Stimulated activated naive CD8-positive, alpha-beta T cell treated with anti-CD3 and anti-CD28 coated beads, Interleukin-15, Interleukin-2, amounts not matched to agents 100 ng/mL and 50 ng/mL, for 24 hours (primary cell): Measurements from ENCODE around the gene SUGCT.

Experiments used
- H3K27ac Mint-ChIP-seq: one replicate; pipeline ENCODE4 v1.8.0; 2021; ENCODE audit warnings: mild to moderate bottlenecking, mixed read lengths
- H3K27me3 Mint-ChIP-seq: one replicate; pipeline ENCODE4 v1.8.0; 2021; ENCODE audit warnings: mixed read lengths
- H3K36me3 Mint-ChIP-seq: one replicate; pipeline ENCODE4 v1.8.0; 2021; ENCODE audit warnings: low read depth, mixed read lengths
- H3K4me1 Mint-ChIP-seq: one replicate; pipeline ENCODE4 v1.8.0; 2021; ENCODE audit warnings: low read depth, mixed read lengths
- H3K4me3 Mint-ChIP-seq: one replicate; pipeline ENCODE4 v1.8.0; 2021; ENCODE audit warnings: mild to moderate bottlenecking, mixed read lengths
- H3K9me3 Mint-ChIP-seq: one replicate; pipeline ENCODE4 v1.8.0; 2021; ENCODE audit warnings: mixed read lengths

The SUGCT gene

GRCh38 chr7:40828686-40829600, 694.1 kb downstream of the SUGCT start:
- Mint-ChIP-seq H3K4me1 (no peaks in the 10 kb centered on the region), H3K27me3 (no peaks in the 10 kb centered on the region), H3K4me3 (no peak overlapping the region), H3K36me3 (no peaks in the 10 kb centered on the region), H3K9me3 (no peaks in the 10 kb centered on the region), H3K27ac (no peak overlapping the region)

DNA sequence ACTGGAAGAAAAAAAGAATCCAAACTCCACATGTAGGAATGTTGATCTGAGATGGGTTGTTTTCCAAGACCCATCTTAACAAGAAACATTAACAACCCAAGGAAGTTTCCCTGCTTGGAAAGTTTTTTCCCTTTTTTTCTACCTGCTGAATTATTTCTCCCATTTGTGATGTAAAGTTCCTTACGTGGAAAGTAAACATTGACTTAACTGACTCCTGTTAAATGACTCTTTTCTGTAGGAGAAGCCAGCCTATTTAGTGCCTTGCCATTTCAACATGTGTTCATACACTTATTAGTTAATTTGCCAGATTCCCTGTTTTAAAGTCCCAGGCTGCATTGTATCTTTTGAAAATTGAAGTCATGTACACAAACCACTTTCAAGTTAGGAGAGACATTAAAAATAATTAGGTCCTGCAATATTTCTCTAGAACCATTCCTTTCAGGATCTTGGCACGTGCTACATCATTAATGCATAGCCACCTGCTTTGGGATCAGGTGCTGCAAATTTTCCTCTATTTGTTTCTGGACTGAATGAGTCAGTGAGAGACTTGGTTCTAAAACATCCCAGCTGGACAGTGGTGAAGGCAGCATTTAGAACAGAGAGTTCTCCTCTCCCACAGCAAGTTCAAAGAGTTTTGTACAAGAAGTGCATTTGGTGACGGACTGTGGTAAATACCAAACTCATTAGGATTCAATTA, 698.5 kb downstream of the SUGCT start:
- no peak overlapping the region for H3K27ac Mint-ChIP-seq
- peaks cover 3% of the 10 kb centered on the region for H3K9me3 Mint-ChIP-seq
- no peaks in the 10 kb centered on the region for H3K27me3 Mint-ChIP-seq

GRCh38 chr7:40833888-40834234, 699.1 kb downstream of the SUGCT start:
- H3K27me3 Mint-ChIP-seq, result no peaks in the 10 kb centered on the region
- H3K9me3 Mint-ChIP-seq, result peaks cover 3% of the 10 kb centered on the region
- H3K4me1 Mint-ChIP-seq, result no peaks in the 10 kb centered on the region
- H3K27ac Mint-ChIP-seq, result no peak overlapping the region
- no peak overlapping the region for H3K4me3 Mint-ChIP-seq
- no peaks in the 10 kb centered on the region for H3K36me3 Mint-ChIP-seq

More for the DNA sequence above, 698.5 kb downstream of the SUGCT start:
- H3K36me3 Mint-ChIP-seq, result no peaks in the 10 kb centered on the region
- H3K4me1 Mint-ChIP-seq, result no peaks in the 10 kb centered on the region
- H3K4me3 Mint-ChIP-seq, result no peak overlapping the region

DNA sequence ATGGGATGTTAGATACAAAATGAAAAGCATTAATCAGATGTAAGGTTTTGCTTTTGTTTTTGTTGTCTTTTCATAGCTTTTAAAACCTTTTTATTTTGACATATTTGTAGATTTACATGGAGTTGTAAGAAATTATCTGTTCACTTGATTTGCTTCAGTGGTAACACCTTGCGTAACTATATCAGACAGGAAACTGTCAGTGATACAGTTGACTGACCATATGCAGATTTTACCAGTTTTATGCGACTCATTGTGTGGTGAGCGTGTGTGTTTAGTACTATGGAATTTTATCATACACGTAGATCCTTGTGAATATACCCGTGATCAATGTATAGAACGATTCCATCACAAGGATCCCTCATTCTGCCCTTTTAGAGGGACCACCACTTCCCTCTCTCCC, 701.4 kb downstream of the SUGCT start:
- Mint-ChIP-seq H3K27me3 (no peaks in the 10 kb centered on the region), H3K4me1 (no peaks in the 10 kb centered on the region)

GRCh38 chr7:40839881-40840280, 705.1 kb downstream of the SUGCT start:
- Mint-ChIP-seq H3K36me3 (peaks cover 3% of the 10 kb centered on the region), H3K9me3 (peaks cover 9% of the 10 kb centered on the region), H3K27ac (no peak overlapping the region), H3K27me3 (no peaks in the 10 kb centered on the region), H3K4me1 (no peaks in the 10 kb centered on the region), H3K4me3 (no peak overlapping the region)

More for the DNA sequence above, 701.4 kb downstream of the SUGCT start:
- H3K27ac Mint-ChIP-seq, result no peak overlapping the region
- no peak overlapping the region for H3K4me3 Mint-ChIP-seq
- peaks cover 3% of the 10 kb centered on the region for H3K36me3 Mint-ChIP-seq
- H3K9me3 Mint-ChIP-seq, result peaks cover 9% of the 10 kb centered on the region

GRCh38 chr7:40840990-40841389, 706.2 kb downstream of the SUGCT start:
- Mint-ChIP-seq H3K4me3 (no peak overlapping the region), H3K4me1 (no peaks in the 10 kb centered on the region), H3K36me3 (peaks cover 3% of the 10 kb centered on the region), H3K27ac (no peak overlapping the region), H3K9me3 (peaks cover 9% of the 10 kb centered on the region), H3K27me3 (no peaks in the 10 kb centered on the region)

DNA sequence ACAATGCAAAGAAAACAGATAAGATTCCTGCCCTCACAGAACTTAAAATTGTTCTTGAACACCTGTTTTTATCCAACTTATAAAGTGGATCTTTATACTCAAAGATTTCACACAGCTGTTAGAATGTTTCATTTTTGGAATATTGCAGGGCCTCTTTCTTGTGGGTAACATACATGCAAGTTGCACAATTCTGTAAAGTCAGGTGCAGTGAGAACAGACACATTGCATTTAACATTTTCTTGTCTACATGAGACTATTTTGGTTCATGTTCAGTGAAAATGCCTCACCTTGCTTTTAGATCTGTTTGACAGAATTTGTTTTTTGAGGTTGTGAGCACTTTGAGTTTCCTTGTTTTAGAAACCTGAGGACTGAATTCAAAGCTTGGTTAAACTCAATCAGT, 707.8 kb downstream of the SUGCT start:
- no peaks in the 10 kb centered on the region for H3K27me3 Mint-ChIP-seq
- H3K27ac Mint-ChIP-seq, result no peak overlapping the region
- H3K4me3 Mint-ChIP-seq, result no peak overlapping the region
- H3K9me3 Mint-ChIP-seq, result peaks cover 9% of the 10 kb centered on the region
- H3K4me1 Mint-ChIP-seq, result no peaks in the 10 kb centered on the region
- H3K36me3 Mint-ChIP-seq, result peaks cover 3% of the 10 kb centered on the region

GRCh38 chr7:40843338-40843985, 708.7 kb downstream of the SUGCT start:
- H3K4me1 Mint-ChIP-seq, result no peaks in the 10 kb centered on the region
- H3K27ac Mint-ChIP-seq, result no peak overlapping the region
- no peak overlapping the region for H3K4me3 Mint-ChIP-seq
- peaks cover 3% of the 10 kb centered on the region for H3K36me3 Mint-ChIP-seq
- H3K9me3 Mint-ChIP-seq, result peaks cover 6% of the 10 kb centered on the region
- no peaks in the 10 kb centered on the region for H3K27me3 Mint-ChIP-seq

DNA sequence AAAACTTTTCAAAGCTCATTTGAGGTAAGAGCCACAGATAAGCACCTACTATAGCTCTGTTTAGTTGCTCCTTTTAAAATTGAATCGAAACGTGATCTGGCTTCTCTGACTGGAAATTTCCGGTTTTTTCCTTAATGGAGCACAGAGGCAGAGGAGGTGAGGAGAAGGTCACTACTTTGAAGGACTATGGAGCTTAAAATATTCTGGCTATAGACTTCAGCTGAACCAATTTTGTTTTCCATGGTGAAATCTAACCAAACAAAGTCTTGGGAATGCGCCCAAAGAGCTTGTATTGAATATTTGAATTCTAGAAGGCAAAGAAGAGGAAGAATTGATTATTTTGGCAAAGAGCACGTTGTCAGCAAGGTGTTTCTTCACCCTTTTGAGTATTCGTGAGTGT, 711.1 kb downstream of the SUGCT start:
- H3K4me3 Mint-ChIP-seq, result no peak overlapping the region
- no peaks in the 10 kb centered on the region for H3K4me1 Mint-ChIP-seq
- H3K27ac Mint-ChIP-seq, result no peak overlapping the region
- no peaks in the 10 kb centered on the region for H3K36me3 Mint-ChIP-seq
- H3K27me3 Mint-ChIP-seq, result no peaks in the 10 kb centered on the region
- H3K9me3 Mint-ChIP-seq, result no peaks in the 10 kb centered on the region

DNA sequence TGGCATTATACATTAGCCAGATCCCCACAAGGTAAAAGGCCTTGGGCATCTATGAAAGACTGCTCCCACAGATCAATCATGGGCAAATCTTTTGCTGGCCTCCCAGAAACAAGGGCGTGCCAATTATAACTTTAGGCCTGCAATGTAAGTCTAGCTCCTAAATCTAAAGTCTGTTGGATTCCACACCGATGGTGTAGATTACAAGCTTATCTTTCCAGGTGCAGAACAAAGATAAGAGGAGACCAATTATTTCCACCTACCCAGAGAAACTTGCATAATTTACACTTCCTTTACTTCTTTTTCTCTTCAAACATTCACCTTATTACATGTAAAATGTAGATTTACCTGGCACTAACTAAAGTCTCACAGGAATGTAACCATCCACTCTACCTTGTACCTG, 713.1 kb downstream of the SUGCT start:
- H3K36me3 Mint-ChIP-seq, result no peaks in the 10 kb centered on the region
- H3K27me3 Mint-ChIP-seq, result no peaks in the 10 kb centered on the region
- no peak overlapping the region for H3K4me3 Mint-ChIP-seq
- no peaks in the 10 kb centered on the region for H3K4me1 Mint-ChIP-seq
- H3K9me3 Mint-ChIP-seq, result no peaks in the 10 kb centered on the region
- no peak overlapping the region for H3K27ac Mint-ChIP-seq

DNA sequence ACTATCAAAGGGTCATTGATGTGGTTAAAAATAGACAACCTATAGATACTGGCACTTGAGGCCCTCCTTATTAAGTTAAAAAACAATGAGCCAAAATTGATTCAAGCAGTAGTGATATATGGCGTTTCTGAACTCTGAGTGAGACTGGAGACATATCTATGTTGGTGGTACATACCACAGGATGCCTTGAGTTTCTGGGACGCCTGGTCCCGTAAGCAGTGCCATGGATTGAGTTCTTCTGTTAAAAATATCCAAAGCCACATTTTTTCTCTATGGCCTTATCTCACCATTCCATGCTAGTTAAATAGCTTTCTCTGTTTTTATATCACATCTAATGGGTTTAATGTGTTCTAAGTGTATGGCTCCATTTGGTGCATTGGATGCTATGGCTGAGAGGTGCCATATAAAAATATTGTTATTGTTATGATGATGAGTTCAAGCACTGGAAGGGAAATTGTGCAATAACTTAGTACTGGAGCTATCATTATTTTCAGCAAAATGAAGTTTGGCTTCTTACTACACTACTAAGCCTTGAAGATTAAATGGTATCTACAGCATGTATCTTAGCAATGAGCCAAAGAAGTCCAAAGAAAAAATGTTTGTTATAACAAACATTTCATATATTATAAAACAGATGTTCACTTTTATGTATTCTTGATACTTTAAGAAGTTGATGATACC, 713.9 kb downstream of the SUGCT start:
- Mint-ChIP-seq H3K9me3 (no peaks in the 10 kb centered on the region), H3K4me3 (no peak overlapping the region), H3K27ac (no peak overlapping the region), H3K27me3 (no peaks in the 10 kb centered on the region), H3K4me1 (no peaks in the 10 kb centered on the region), H3K36me3 (no peaks in the 10 kb centered on the region)

DNA sequence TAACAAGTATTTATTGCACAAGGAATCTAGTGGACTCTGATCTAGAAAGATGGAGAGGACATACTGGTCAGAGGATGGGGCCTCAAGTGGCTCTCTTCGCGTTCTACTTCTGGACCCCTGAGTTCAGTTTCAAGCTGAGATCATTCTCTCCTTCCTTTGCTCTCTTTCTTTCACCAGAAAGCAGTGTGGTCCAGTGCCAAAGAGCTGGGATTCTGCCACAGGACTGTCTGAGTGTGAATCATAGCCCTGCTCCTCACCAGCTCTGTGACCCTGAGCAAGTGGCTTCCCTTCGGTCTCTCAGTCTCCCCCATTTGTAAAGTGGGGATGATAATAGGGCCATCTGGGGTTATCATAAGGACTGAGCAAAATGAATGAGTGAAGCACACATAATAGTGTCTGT, 715.2 kb downstream of the SUGCT start:
- Mint-ChIP-seq H3K4me3 (no peak overlapping the region), H3K4me1 (no peaks in the 10 kb centered on the region), H3K9me3 (no peaks in the 10 kb centered on the region), H3K27me3 (no peaks in the 10 kb centered on the region), H3K27ac (no peak overlapping the region), H3K36me3 (no peaks in the 10 kb centered on the region)

DNA sequence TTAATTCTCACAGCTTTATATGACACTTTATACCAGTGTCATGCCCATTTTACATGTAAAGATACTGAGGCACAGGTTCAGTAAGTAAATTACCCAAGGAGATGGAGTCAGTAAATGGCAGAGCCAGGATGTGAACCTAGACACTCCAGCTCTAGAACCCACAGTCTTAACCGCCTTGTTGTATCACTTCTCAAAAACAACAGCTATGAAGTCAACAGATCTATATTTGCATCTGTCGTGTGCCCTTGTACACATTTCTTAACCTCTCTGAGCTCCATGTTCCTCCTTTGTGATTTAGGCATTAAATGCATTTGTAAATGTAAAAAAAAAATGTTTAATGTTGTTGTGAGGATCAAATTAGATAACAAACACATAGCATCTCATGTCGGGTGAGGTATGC, 716.2 kb downstream of the SUGCT start:
- H3K36me3 Mint-ChIP-seq, result no peaks in the 10 kb centered on the region
- no peaks in the 10 kb centered on the region for H3K4me1 Mint-ChIP-seq
- H3K27ac Mint-ChIP-seq, result no peak overlapping the region
- H3K27me3 Mint-ChIP-seq, result no peaks in the 10 kb centered on the region
- H3K9me3 Mint-ChIP-seq, result no peaks in the 10 kb centered on the region
- no peak overlapping the region for H3K4me3 Mint-ChIP-seq

GRCh38 chr7:40859076-40859475, 724.3 kb downstream of the SUGCT start:
- H3K4me3 Mint-ChIP-seq, result no peak overlapping the region
- no peaks in the 10 kb centered on the region for H3K9me3 Mint-ChIP-seq
- H3K27me3 Mint-ChIP-seq, result no peaks in the 10 kb centered on the region

More at GRCh38 chr7:40859076-40859475, 724.3 kb downstream of the SUGCT start:
- no peaks in the 10 kb centered on the region for H3K36me3 Mint-ChIP-seq
- H3K27ac Mint-ChIP-seq, result no peak overlapping the region
- H3K4me1 Mint-ChIP-seq, result no peaks in the 10 kb centered on the region
